GM18520 (cell line): ENCODE data around the gene P4HA2.

ENCODE experiments used
- ATAC-seq: cut with Tn5 transposase; IDR thresholded peaks from one replicate; pipeline ENCODE4 v1.9.1; 2021; ENCODE audit not compliant: unreplicated experiment

P4HA2 gene

DNA sequence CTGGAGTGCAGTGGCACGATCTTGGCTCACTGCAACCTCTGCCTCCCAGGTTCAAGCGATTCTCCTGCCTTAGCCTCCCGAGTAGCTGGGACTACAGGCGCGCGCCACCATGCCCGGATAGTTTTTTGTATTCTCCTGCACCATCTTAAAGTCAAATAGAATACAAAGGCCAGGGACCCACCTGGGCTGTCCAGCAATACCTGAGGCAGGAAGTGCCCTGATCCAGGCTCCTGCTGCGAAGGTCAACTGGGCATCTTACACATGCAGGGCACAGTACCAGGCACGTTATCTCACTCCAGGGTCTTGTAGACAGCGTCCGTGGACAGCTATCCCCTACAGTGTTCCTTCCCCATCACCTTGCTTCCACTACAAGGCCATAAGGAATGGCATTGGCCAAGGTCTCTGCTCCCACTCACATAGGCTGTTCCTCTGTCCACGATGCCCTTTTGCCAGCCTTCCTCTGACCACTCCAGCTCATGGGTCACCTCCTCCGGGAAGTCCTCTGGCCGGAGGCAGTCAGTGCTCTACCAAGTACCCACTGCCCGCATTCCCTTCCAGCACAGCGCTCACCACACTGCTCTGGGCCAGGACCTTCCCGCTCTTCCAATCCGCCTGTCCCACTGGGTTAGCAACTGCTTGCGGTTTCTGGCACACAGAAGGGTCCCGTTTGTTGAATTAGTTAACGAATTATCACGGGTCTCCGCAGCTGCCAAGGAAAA lies 978 bp downstream of the P4HA2 start:
- ATAC-seq, result no peak

DNA sequence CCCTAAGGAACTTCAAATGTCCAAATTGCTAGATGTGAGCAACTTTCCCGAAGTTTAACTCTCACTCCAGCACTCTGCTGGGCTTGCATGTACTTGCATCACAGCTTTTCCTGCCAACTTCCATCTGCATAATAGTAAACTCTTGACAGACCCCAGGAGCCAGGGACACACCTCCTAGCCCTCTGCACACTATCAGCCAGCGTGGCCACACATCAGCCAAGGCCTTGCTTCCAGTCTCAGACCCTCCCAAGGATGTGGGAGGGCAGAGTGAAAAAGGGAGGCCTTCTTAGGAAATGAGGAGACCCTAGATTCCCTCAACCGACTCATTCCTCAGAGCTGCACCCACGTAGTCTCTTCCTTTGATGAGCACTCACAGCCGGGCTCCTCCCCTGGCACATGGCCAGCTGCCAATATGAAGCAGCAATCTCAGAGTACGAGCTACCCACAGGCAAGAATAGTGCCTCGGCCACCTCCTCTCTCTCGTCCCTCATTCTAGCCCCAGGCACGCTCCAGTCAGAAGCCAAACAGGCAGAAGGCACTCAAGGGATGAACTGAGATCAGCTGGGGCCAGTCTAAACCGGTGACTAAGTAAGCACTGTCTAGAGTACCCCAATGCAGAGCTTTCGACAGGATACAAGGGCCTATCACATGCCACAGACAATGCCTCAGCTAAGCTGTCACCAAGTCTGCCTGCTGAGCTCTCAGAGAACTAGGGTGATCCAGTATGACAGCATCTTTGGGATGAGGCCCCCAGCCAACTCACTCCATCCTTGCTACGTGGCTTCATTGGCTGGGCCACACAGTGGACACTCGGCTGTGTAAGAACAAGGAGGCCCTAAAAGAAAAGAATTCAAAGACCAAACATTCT lies 2.3 kb downstream of the P4HA2 start:
- no peak for ATAC-seq

DNA sequence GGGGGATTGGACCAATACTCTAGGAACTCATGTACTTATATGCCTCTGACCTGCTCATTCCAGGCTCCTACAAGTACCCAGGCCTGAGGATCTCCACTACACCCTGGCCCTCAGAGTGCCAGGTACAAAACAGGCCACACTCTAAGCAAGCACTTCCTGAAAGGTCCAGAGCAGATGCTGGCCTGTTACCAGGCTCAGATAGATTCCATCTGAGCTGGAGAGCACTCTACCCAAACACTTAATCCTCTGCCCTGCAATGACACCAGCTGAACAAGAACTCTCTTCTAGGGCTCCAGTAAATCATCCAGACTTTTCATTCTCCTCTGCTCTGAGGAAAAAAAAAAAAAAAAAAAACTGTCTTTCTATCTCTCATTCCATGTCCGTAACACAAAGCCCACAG lies 2.9 kb downstream of the P4HA2 start:
- ATAC-seq, result no peak

DNA sequence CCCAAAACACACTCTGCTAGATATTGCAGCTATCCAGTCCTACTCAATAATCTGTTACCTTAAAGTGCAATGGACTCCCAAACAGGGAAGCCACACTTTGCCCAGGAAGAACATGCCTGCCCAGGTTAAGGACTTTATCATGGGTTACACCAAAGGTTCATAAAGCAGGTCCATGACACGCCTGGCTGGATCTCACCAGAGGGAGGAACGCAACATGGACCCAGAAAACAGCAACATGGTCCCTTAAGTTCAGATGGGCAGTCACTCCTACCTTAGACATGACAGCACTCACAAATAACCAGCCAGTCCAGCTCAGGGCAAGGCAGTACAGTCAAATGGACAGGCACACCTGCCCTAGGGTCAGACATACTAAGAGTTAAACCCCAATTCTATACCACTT lies 3.8 kb downstream of the P4HA2 start:
- no peak for ATAC-seq

DNA sequence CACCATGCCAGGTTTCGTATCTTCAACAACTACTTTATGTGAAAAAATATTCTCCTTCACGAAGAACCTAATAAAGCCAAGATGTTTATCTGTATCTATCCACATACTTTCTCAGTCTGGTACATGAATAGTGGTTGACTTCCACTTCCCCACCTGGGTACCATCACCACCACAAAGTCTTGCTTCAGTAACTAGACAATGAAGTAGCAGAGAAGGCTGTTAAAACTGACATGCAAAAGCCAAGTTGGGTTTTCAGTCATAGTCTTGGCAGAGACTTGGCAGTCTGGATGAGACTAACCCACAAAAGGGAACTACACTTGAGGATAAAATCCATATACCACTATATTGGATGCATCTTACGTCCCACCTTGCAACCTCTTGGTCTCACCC lies 5.0 kb downstream of the P4HA2 start:
- ATAC-seq, result peak; percentile 43

DNA sequence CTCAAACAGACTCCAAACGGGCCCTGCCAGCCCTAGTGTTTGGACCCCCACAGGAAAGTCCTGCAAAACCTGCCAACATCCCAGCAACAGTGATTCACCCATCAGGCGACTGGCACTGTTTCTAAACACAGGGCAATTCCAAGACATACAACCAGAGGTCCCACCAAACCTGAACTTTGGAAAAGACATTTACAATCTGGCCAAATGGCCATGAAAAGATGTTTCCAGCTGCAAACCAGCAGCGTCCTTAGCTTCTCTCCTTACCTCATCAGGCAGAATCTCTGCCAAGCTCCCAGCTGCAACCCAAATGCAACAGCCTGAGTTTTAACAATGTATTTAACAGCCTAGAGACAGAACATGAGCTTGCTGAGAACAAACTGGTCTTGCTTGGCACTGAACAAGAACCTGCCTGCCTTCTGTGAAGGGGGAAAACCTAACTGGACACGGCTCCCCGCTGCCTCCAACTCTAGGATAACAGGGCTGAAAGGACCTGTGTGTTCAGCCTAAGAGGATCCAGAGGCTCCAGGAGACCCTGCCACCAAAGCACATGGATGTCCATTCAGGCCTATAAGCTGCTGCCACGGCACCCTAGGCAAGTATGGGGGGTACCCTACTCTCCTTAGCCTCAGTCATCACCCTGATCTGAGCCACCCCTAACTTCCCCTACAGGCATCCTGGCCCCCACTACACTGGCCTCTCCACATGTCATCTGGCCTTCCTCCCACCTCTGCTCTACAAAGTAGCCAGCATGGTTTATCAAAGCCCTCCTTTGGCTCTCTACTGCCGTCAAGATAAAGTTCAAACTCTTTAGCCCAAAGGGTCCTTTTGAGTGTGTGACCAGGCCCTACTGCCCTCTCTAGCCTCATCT lies 5.6 kb downstream of the P4HA2 start:
- no peak for ATAC-seq

DNA sequence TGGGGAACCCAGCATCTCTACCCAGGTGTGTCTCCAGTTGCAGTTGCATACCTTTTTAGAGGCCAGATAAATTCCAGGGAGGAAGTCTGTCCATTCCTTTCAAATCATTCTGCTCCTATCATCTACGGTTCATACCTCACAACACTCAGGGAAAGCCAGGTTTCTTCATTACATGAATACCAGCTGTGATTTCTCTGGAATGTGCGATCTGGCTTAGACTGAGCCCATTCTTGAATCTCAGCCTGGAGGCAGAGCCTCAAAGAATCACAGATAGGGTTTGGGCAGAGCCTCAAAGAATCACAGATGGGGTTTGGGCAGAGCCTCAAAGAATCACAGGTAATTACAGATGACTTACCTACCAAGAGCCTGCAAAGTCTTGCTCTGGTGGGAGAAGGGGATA lies 7.2 kb downstream of the P4HA2 start:
- ATAC-seq, result no peak

- ATAC-seq, result no peak
Measured at GRCh38 chr5:132219981-132220380, 7.7 kb downstream of the P4HA2 start.

DNA sequence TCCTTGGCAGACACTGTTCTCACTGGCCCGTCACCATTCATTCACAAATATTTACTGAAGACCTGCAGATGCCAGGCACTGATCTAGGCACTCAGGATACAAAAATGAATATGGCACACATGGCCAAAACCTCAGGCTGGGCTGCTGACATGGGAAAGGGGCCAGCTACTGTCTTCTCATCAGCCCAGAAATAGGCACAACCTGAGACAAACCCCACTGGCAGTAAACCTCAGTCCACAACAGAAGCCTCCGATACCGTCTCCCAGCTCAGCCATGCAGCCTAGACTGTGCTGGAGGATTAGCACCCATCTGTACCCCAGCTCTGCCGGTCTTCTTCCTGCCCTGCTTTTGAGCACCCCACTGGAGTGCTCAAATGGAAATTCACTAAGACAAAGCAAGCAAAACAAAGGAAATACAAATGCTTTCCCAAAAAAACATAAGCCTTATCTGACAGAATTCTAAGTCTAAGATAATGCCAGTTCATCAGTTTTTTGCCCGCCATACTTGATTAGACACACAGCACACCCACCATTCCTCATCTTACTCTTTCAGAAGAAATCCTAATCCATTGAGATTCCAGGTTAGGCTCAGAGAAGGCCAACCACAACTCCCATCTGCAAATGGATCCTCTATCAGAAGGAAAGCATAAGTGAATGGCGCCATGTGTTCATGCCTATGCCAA lies 8.2 kb downstream of the P4HA2 start:
- ATAC-seq, result no peak

DNA sequence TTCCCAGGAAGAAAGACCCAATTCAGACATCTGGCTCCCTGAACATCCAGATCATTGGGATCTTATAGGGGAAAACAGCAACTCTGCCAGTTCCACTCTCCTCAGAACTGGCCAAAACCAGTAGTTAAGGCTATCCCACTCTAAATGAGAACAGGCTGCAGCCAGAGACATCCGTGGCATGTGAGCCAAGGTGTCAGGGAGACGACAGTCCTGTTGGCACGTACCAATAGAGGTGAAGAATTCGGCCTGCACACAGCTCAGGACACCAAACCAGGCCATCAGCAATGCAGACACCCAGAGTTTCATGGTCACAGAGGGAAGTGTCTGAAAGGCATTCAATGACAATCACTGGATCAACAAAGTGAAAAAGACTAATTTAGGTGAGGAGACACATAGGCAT lies 9.3 kb downstream of the P4HA2 start:
- no peak for ATAC-seq

DNA sequence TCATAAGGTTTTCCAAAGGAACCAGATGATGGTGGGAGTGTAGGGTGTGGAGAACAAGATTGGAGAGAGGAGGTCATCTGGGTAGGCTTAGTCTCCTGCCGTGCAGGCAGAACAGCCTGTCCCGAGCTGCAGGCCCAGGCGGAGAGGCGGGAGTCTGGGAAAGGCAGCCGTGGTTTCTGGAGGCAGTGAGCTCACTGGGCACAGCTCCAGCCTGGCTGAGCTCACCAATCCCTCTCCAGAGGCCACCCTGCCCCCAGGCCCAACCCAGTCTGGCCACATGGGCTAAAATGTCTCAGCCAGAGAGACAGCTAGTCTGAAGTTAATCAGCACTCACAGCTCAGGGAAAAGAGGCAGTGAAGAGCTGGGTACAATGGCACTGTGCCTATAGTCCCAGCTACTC lies 12.3 kb downstream of the P4HA2 start:
- ATAC-seq, result no peak

DNA sequence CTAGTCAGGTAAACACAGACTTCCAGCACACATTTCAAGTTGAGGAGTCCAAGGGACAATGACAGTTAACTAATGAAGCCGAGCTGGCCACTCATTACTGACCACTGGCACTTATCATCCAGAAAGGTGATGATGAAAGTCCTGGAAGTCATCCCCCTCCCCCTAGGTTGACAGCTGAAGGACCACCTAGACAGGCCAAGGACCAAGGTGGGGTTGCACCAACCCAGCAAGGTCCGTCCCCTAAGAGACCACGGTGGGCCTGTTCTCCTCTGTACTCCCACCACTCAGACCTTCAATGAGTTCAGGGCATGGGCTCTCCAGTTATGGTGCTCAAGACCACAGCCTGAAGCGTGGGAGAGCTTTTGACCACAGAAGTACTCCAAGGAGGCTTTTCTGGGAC lies 13.2 kb downstream of the P4HA2 start:
- no peak for ATAC-seq

- ATAC-seq, result no peak
Measured at GRCh38 chr5:132213666-132214065, 14.0 kb downstream of the P4HA2 start.

GRCh38 chr5:132211787-132212186 lies 15.9 kb downstream of the P4HA2 start:
- no peak for ATAC-seq

- no peak for ATAC-seq
Measured at GRCh38 chr5:132210944-132211343, 16.7 kb downstream of the P4HA2 start.

GRCh38 chr5:132209901-132210545 lies 17.6 kb downstream of the P4HA2 start:
- ATAC-seq, result no peak

- ATAC-seq, result no peak
Measured at GRCh38 chr5:132209131-132209530, 18.5 kb downstream of the P4HA2 start.

DNA sequence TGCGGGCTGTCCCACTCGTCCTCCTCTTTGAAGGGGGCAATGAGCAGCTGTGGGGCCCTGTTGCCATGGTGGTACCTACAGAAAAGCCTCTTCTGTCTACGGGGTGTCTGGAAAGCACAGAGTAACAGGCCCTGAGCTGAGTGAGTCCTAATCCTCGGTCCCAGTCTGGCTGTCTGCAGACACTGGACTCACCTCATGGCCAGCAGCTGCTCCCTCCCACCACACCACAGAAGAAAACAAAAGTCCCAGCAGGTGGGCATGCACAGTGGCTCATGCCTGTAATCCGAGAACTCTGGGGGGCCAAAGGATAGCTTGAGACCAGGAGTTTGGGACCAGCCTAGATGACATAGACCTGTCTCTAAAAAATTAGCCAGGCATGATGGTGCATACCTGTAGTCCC lies 19.9 kb downstream of the P4HA2 start:
- no peak for ATAC-seq

GRCh38 chr5:132206782-132207181 lies 20.9 kb downstream of the P4HA2 start:
- ATAC-seq, result no peak

GRCh38 chr5:132205385-132206125 lies 22.1 kb downstream of the P4HA2 start:
- ATAC-seq, result no peak
